ENCODE measurements around the gene AGBL1.

Gene AGBL1

GRCh38 chr15:86278586-86278985 lies 198.9 kb downstream of the AGBL1 start:
- Mint-ChIP-seq H3K27me3 (peaks cover 9% of the 10 kb centered on the region), H3K27ac (ENCODE audit: low read depth) (no peak overlapping the region), H3K36me3 (ENCODE audit: insufficient read depth) (peaks cover 4% of the 10 kb centered on the region), H3K4me3 (no peak overlapping the region), H3K4me1 (no peaks in the 10 kb centered on the region), H3K9me3 (no peaks in the 10 kb centered on the region)
- no peak for ATAC-seq (replicated peaks; ENCODE audit: extremely low read depth, poor library complexity, severe bottlenecking)
- no peak for DNase-seq (ENCODE audit: low spot score in 2 of 2)

- H3K27ac Mint-ChIP-seq (ENCODE audit: low read depth): no peak overlapping the region
- H3K36me3 Mint-ChIP-seq (ENCODE audit: insufficient read depth): peaks cover 3% of the 10 kb centered on the region
- peaks cover 5% of the 10 kb centered on the region for H3K9me3 Mint-ChIP-seq
- ATAC-seq (replicated peaks; ENCODE audit: extremely low read depth, poor library complexity, severe bottlenecking): no peak
- no peak for DNase-seq (ENCODE audit: low spot score in 2 of 2)
- H3K4me1 Mint-ChIP-seq: no peaks in the 10 kb centered on the region
- no peaks in the 10 kb centered on the region for H3K27me3 Mint-ChIP-seq
- no peak overlapping the region for H3K4me3 Mint-ChIP-seq
Measured at GRCh38 chr15:86284635-86285034, 205.0 kb downstream of the AGBL1 start.

DNA sequence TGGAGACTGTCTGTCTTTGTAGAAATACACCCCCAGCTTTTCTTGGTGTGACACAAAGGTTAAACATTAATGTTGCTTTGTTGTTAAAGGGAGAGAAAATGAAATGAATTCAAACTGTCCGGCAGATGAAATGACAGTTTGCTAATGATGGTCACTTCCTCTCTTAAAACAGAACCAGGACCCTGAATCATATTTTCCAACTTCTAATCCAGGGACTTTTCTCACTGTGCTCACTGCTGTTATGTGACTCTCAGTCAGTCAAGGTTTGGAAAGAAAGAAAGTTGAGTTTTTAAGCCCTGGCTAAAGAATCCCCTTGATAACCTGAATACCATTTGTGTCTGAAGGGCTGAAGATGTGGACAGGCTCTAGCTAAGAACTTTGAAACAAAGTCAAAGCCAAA lies 215.8 kb downstream of the AGBL1 start:
- Mint-ChIP-seq H3K4me3 (no peak overlapping the region), H3K4me1 (no peaks in the 10 kb centered on the region), H3K27me3 (peaks cover 38% of the 10 kb centered on the region), H3K36me3 (ENCODE audit: insufficient read depth) (no peaks in the 10 kb centered on the region), H3K27ac (ENCODE audit: low read depth) (no peak overlapping the region), H3K9me3 (no peaks in the 10 kb centered on the region)
- no peak for DNase-seq (ENCODE audit: low spot score in 2 of 2)
- no peak for ATAC-seq (replicated peaks; ENCODE audit: extremely low read depth, poor library complexity, severe bottlenecking)

GRCh38 chr15:86296769-86297168 lies 217.1 kb downstream of the AGBL1 start:
- DNase-seq (ENCODE audit: low spot score in 2 of 2): no peak
- Mint-ChIP-seq H3K9me3 (no peaks in the 10 kb centered on the region), H3K27me3 (peaks cover 28% of the 10 kb centered on the region), H3K4me1 (no peaks in the 10 kb centered on the region), H3K36me3 (ENCODE audit: insufficient read depth) (no peaks in the 10 kb centered on the region), H3K27ac (ENCODE audit: low read depth) (no peak overlapping the region), H3K4me3 (no peak overlapping the region)
- ATAC-seq (replicated peaks; ENCODE audit: extremely low read depth, poor library complexity, severe bottlenecking): no peak

GRCh38 chr15:86300390-86301125 lies 220.9 kb downstream of the AGBL1 start:
- Mint-ChIP-seq H3K27ac (ENCODE audit: low read depth) (no peak overlapping the region), H3K27me3 (peaks cover 16% of the 10 kb centered on the region), H3K4me1 (no peaks in the 10 kb centered on the region), H3K9me3 (no peaks in the 10 kb centered on the region), H3K36me3 (ENCODE audit: insufficient read depth) (no peaks in the 10 kb centered on the region), H3K4me3 (no peak overlapping the region)
- DNase-seq (ENCODE audit: low spot score in 2 of 2) (no peak), ATAC-seq (replicated peaks; ENCODE audit: extremely low read depth, poor library complexity, severe bottlenecking) (no peak)

GRCh38 chr15:86311568-86312280 lies 232.1 kb downstream of the AGBL1 start:
- no peak overlapping the region for H3K27ac Mint-ChIP-seq (ENCODE audit: low read depth)
- no peaks in the 10 kb centered on the region for H3K36me3 Mint-ChIP-seq (ENCODE audit: insufficient read depth)
- DNase-seq (ENCODE audit: low spot score in 2 of 2): no peak
- H3K4me3 Mint-ChIP-seq: no peak overlapping the region
- no peak for ATAC-seq (replicated peaks; ENCODE audit: extremely low read depth, poor library complexity, severe bottlenecking)
- H3K9me3 Mint-ChIP-seq: no peaks in the 10 kb centered on the region
- H3K4me1 Mint-ChIP-seq: no peaks in the 10 kb centered on the region
- H3K27me3 Mint-ChIP-seq: peaks cover 31% of the 10 kb centered on the region

GRCh38 chr15:86312486-86312885 lies 232.8 kb downstream of the AGBL1 start:
- Mint-ChIP-seq H3K9me3 (no peaks in the 10 kb centered on the region), H3K4me1 (peaks cover 6% of the 10 kb centered on the region), H3K36me3 (ENCODE audit: insufficient read depth) (no peaks in the 10 kb centered on the region), H3K4me3 (no peak overlapping the region), H3K27me3 (peaks cover 31% of the 10 kb centered on the region), H3K27ac (ENCODE audit: low read depth) (no peak overlapping the region)
- DNase-seq (ENCODE audit: low spot score in 2 of 2) (no peak), ATAC-seq (replicated peaks; ENCODE audit: extremely low read depth, poor library complexity, severe bottlenecking) (no peak)

DNA sequence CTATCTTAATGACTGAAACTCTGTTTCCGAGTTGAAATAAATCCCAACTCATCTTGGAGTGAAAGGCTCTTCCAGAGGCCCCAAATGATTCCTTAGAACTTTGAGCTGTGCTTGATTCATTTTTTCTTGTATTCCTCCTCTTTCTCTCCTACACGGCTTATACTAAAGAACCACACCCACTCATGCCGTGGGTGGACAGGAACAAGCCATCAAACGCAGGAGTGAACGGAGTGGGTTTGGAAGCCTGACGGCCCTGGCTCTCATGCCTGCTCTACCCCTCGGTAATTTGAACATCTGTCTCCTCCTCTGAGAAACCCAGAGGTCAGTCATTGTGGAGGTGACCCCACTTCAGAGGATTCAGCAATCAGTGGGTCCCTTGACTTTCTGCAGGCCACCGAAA lies 236.5 kb downstream of the AGBL1 start:
- Mint-ChIP-seq H3K27ac (ENCODE audit: low read depth) (no peak overlapping the region), H3K4me3 (no peak overlapping the region), H3K9me3 (no peaks in the 10 kb centered on the region), H3K36me3 (ENCODE audit: insufficient read depth) (no peaks in the 10 kb centered on the region), H3K27me3 (peaks cover 31% of the 10 kb centered on the region), H3K4me1 (peaks cover 6% of the 10 kb centered on the region)
- DNase-seq (ENCODE audit: low spot score in 2 of 2): no peak
- ATAC-seq (replicated peaks; ENCODE audit: extremely low read depth, poor library complexity, severe bottlenecking): no peak

DNA sequence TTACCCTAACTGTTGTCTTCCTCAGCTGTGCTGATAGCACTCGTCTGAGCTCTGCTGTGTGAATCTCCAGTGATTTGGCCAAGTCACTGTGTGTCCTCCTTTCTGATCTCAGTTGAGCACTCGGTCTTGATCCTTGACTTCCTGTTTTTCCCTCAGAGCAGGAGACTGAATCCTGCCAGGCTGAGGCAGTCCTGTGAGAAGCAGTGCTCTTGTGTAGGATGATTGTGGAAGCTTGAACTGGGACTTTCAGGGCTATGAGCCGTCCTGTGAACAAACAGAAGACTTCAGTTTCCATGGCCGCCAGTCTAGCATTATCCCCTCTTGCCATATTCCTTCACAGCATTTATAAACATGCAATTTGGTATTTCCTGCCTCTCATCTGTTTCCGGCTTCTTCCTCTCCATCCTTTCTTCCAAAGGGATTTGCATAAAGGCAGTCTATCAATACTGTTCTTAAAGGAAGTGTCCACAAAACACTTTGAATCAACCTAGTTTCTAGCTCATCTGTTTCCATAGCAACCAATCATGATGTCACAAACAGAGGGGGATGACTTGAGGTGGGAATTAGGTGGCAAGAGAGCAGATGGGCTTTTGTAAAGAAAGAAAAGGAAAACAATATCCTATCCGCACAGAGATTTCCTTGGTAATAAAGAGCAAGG lies 237.2 kb downstream of the AGBL1 start:
- H3K4me3 Mint-ChIP-seq: no peak overlapping the region
- H3K36me3 Mint-ChIP-seq (ENCODE audit: insufficient read depth): no peaks in the 10 kb centered on the region
- DNase-seq (ENCODE audit: low spot score in 2 of 2) (no peak), ATAC-seq (replicated peaks; ENCODE audit: extremely low read depth, poor library complexity, severe bottlenecking) (no peak)
- peaks cover 6% of the 10 kb centered on the region for H3K4me1 Mint-ChIP-seq
- H3K9me3 Mint-ChIP-seq: no peaks in the 10 kb centered on the region
- peaks cover 24% of the 10 kb centered on the region for H3K27me3 Mint-ChIP-seq
- no peak overlapping the region for H3K27ac Mint-ChIP-seq (ENCODE audit: low read depth)

DNA sequence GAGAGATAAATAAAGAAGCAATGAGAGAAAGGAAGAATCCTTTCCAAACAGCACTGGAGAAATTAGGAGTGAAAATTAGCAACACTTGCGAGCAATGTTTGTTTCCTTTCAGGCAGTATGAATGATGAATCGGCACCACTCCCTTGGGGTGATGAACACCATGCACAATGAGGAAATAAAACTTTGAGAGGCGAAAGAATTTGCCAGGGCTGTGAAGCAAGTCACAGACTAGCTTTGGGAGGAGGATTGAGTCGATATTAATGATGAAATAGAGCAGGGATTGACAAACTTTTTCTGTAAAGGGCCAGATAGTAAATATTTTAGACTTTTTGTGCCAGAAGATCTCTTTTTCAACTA lies 237.7 kb downstream of the AGBL1 start:
- no peak for DNase-seq (ENCODE audit: low spot score in 2 of 2)
- peaks cover 19% of the 10 kb centered on the region for H3K27me3 Mint-ChIP-seq
- H3K4me1 Mint-ChIP-seq: peaks cover 6% of the 10 kb centered on the region
- ATAC-seq (replicated peaks; ENCODE audit: extremely low read depth, poor library complexity, severe bottlenecking): no peak
- H3K9me3 Mint-ChIP-seq: no peaks in the 10 kb centered on the region
- no peaks in the 10 kb centered on the region for H3K36me3 Mint-ChIP-seq (ENCODE audit: insufficient read depth)
- H3K4me3 Mint-ChIP-seq: no peak overlapping the region
- H3K27ac Mint-ChIP-seq (ENCODE audit: low read depth): no peak overlapping the region

- H3K9me3 Mint-ChIP-seq: no peaks in the 10 kb centered on the region
- no peak overlapping the region for H3K27ac Mint-ChIP-seq (ENCODE audit: low read depth)
- no peak for ATAC-seq (replicated peaks; ENCODE audit: extremely low read depth, poor library complexity, severe bottlenecking)
- no peak overlapping the region for H3K4me3 Mint-ChIP-seq
- DNase-seq (ENCODE audit: low spot score in 2 of 2): no peak
- H3K36me3 Mint-ChIP-seq (ENCODE audit: insufficient read depth): no peaks in the 10 kb centered on the region
- no peaks in the 10 kb centered on the region for H3K4me1 Mint-ChIP-seq
- peaks cover 27% of the 10 kb centered on the region for H3K27me3 Mint-ChIP-seq
Measured at GRCh38 chr15:86322629-86323028, 243.0 kb downstream of the AGBL1 start.

- peaks cover 2% of the 10 kb centered on the region for H3K36me3 Mint-ChIP-seq (ENCODE audit: insufficient read depth)
- no peak for ATAC-seq (replicated peaks; ENCODE audit: extremely low read depth, poor library complexity, severe bottlenecking)
- no peaks in the 10 kb centered on the region for H3K4me1 Mint-ChIP-seq
- H3K4me3 Mint-ChIP-seq: no peak overlapping the region
- no peak for DNase-seq (ENCODE audit: low spot score in 2 of 2)
- H3K27ac Mint-ChIP-seq (ENCODE audit: low read depth): no peak overlapping the region
- H3K9me3 Mint-ChIP-seq: no peaks in the 10 kb centered on the region
- peaks cover 27% of the 10 kb centered on the region for H3K27me3 Mint-ChIP-seq
Measured at GRCh38 chr15:86327230-86327865, 247.7 kb downstream of the AGBL1 start.

All from central memory CD8-positive, alpha-beta T cell (primary cell).